Right kidney (tissue), 1 donor: ENCODE measurements around the gene NCAPD3.
"Not testable (repeated sequence)": the region's sequence is repeated elsewhere in the genome, so short reads cannot be mapped to it uniquely, and the experiment has no call there.

ENCODE experiments used
- DNase-seq: peaks from one replicate; pipeline ENCODE4 v3.0.0-alpha.2; 2016

Gene NCAPD3

GRCh38 chr11:134134167-134134566 is 89.6 kb downstream of the NCAPD3 start:
- no peak for DNase-seq

DNA sequence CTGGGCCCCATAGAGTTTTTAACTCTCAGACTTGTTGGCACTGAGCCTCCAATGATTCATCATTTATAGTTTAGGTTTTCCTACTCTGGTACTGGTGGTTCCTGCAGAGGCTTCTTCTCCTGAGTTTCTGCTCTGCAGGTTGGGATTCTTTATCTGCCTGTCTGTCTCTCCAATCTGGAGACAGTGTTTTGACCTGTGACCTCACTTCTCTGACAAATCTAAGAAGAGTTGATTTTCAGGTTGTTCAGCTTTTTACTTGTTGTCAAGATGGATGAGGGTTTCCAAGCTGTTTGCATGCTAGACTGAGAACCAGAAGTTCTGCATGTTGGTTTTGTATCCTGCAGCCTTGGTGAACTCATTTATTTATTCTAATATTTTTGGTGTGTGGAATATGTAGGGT is 91.0 kb downstream of the NCAPD3 start:
- no peak for DNase-seq

- DNase-seq: no peak
Observed at GRCh38 chr11:134131628-134132244, 92.0 kb downstream of the NCAPD3 start.

- DNase-seq: no peak
Observed at GRCh38 chr11:134126217-134126822, 97.4 kb downstream of the NCAPD3 start.

GRCh38 chr11:134125507-134125906 is 98.3 kb downstream of the NCAPD3 start:
- DNase-seq: no peak

GRCh38 chr11:134124660-134125451 is 98.9 kb downstream of the NCAPD3 start:
- DNase-seq: peak; percentile 78

- DNase-seq: peak; percentile 17
Observed at GRCh38 chr11:134120921-134121526, 102.7 kb downstream of the NCAPD3 start.

GRCh38 chr11:134120143-134120850 is 103.5 kb downstream of the NCAPD3 start:
- no peak for DNase-seq

DNA sequence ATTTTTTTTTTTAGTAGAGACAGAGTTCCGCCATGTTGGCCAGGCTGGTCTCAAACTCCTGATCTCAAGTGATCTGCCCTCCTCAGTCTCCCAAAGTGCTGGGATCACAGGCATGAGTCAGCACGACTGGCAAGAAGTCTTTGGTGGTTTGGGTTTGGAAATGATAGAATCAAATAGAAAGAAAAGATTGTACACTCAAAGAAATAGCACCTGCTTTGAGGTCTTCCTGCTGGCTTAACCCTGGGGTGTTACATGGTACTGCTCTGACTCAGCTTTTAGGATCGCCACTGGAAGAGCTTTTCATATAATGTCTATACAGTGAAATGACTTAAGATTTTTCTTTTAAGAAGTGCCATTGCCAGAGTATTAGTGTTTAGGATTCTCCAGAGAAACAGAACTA is 104.7 kb downstream of the NCAPD3 start:
- DNase-seq: no peak

GRCh38 chr11:134118006-134118405 is 105.8 kb downstream of the NCAPD3 start:
- no peak for DNase-seq

DNA sequence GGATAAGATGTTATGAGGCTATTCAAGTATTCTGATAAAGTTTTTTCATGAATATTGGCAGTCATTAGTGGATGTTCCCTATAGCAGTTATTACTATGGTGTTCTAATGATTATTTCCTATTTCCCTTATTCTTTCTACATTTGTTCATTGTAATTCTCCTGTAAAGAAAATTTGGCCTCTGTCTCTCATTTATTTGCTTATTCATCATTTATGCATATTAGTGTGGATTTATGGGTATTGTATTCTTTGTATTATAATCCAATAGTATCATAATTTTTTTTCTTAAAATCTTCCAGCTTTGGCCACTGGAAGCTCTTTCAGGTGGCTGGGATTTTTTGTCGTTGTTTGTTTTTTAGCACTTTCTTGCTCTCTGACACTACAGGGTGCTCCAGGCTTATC is 107.6 kb downstream of the NCAPD3 start:
- DNase-seq: no peak

- not testable (repeated sequence) for DNase-seq
Observed at GRCh38 chr11:134113787-134114186, 110.0 kb downstream of the NCAPD3 start.

- no peak for DNase-seq
Observed at GRCh38 chr11:134110252-134110815, 113.4 kb downstream of the NCAPD3 start.
